Amniotic epithelial cell (primary cell): Measurements from ENCODE around the gene MBNL2.
A peak's percentile ranks its signal among the peaks of the same experiment; 100 is the strongest.

Experiments
- DNase-seq: peaks from one replicate; pipeline ENCODE4 v3.0.0-alpha.2; 2010; ENCODE audit warnings: low read depth

Gene MBNL2

GRCh38 chr13:97234742-97235141 is 12.6 kb downstream of the MBNL2 start:
- DNase-seq, result no peak

GRCh38 chr13:97235549-97236231 is 13.6 kb downstream of the MBNL2 start:
- no peak for DNase-seq

- no peak for DNase-seq
Observed at GRCh38 chr13:97237388-97237787, 15.3 kb downstream of the MBNL2 start.

GRCh38 chr13:97238432-97238831 is 16.3 kb downstream of the MBNL2 start:
- DNase-seq, result no peak

- DNase-seq, result no peak
Observed at GRCh38 chr13:97238883-97239282, 16.8 kb downstream of the MBNL2 start.

- no peak for DNase-seq
Observed at GRCh38 chr13:97239306-97239705, 17.2 kb downstream of the MBNL2 start.

- no peak for DNase-seq
Observed at GRCh38 chr13:97239943-97240787, 18.0 kb downstream of the MBNL2 start.

- DNase-seq, result no peak
Observed at GRCh38 chr13:97240788-97241734, 18.9 kb downstream of the MBNL2 start.

- no peak for DNase-seq
Observed at GRCh38 chr13:97241761-97242160, 19.6 kb downstream of the MBNL2 start.

GRCh38 chr13:97242755-97243497 is 20.8 kb downstream of the MBNL2 start:
- DNase-seq, result no peak

GRCh38 chr13:97243915-97244781 is 22.0 kb downstream of the MBNL2 start:
- no peak for DNase-seq

GRCh38 chr13:97245011-97245410 is 22.9 kb downstream of the MBNL2 start:
- DNase-seq, result no peak

GRCh38 chr13:97246596-97247158 is 24.5 kb downstream of the MBNL2 start:
- no peak for DNase-seq

GRCh38 chr13:97248243-97248642 is 26.1 kb downstream of the MBNL2 start:
- no peak for DNase-seq

- DNase-seq, result peak; percentile 25
Observed at GRCh38 chr13:97249093-97249795, 27.1 kb downstream of the MBNL2 start.

- DNase-seq, result no peak
Observed at GRCh38 chr13:97249796-97250495, 27.8 kb downstream of the MBNL2 start.

GRCh38 chr13:97250560-97250959 is 28.4 kb downstream of the MBNL2 start:
- DNase-seq, result peak; percentile 18

- no peak for DNase-seq
Observed at GRCh38 chr13:97252735-97253134, 30.6 kb downstream of the MBNL2 start.
